NCI-H345 (cell line): ENCODE data around the gene DDX51.

Experiments used
- DNase-seq: peaks from one replicate; lab custom pipeline; 2025; lab: John Stamatoyannopoulos, UW

Gene DDX51, protein sequence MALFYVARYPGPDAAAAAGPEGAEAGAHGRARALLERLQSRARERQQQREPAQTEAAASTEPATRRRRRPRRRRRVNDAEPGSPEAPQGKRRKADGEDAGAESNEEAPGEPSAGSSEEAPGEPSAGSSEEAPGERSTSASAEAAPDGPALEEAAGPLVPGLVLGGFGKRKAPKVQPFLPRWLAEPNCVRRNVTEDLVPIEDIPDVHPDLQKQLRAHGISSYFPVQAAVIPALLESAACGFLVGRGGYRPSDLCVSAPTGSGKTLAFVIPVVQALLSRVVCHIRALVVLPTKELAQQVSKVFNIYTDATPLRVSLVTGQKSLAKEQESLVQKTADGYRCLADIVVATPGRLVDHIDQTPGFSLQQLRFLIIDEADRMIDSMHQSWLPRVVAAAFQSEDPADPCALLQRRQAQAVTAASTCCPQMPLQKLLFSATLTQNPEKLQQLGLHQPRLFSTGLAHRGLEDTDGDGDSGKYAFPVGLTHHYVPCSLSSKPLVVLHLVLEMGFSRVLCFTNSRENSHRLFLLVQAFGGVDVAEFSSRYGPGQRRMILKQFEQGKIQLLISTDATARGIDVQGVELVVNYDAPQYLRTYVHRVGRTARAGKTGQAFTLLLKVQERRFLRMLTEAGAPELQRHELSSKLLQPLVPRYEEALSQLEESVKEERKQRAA

DNA sequence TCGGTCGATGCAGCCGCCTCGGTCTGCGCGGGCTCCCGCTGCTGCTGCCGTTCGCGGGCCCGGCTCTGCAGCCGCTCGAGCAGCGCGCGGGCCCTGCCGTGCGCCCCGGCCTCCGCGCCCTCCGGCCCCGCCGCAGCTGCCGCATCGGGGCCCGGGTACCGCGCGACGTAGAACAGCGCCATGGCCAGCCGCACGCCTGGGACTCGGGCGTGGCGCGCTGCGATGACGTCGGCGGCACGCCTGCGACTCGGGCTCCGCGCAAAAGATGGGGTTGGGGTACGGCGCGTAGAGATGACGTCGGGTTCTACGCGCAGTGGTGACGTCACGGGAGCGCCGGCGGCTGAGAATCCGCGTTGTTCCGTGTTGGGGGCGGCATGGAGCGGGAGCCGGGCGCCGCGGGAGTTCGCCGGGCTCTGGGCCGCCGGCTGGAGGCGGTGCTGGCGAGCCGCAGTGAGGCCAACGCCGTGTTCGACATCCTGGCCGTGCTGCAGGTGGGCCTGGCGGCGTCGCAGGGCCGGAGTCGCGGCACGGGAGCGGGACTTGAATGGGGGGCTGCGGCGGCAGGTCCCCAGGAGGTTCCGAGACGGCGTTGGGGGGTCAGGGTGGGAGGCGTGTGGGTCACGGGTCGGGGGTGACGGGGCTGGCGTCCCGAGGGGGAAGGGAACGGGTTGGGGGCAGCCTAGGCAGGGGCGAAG is at the start of gene DDX51, which contains the start of gene NOC4L:
Gene DDX51 (minus strand): TSS at position 205 of the 695 bp plus-strand sequence. CDS start 23 bp downstream, at position 182.
Gene NOC4L (plus strand): TSS at position 343 of the 695 bp plus-strand sequence. CDS start 32 bp downstream, at position 375.
- DNase-seq, result peak; percentile 93

DNA sequence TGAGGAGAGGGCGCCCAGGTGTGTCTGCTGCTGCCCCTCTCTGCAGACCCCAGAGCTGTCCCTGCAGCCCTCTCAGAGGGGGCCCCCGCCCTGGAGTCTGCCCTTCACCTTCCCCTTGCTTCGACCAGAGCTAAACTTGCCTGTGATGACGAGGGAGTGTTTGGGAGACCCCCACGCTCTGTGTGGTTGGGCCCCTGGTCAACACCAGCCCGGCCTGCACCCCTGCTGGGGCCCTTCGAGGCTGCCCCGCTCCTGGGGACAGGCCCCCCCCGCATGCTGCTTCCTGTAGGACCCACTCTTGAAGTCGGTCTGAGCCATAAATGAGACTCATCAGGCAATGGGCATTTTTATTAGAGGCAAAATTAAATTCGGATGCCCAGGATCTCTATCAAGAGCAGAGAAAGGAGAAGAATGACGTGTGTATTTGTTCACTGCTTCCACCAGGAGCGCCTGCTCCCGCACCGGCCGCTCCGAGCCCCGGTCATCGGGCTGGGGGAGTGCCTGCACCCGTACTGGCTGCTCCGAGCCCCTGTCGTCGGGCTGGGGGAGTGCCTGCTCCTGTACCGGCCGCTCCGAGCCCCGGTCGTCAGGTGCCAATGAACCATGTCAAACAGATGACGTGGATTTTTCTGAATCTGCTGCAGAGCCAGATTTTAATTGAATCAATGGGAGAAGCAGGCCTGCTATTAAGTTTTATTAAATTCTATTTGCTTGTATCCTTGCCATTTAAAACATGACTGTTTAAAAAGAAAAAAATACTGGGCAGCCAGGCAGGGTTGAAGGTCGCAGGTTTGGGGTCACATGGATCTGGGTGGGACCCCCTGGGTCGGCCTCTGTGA is 47.8 kb upstream of the DDX51 start:
- no peak for DNase-seq

DNA sequence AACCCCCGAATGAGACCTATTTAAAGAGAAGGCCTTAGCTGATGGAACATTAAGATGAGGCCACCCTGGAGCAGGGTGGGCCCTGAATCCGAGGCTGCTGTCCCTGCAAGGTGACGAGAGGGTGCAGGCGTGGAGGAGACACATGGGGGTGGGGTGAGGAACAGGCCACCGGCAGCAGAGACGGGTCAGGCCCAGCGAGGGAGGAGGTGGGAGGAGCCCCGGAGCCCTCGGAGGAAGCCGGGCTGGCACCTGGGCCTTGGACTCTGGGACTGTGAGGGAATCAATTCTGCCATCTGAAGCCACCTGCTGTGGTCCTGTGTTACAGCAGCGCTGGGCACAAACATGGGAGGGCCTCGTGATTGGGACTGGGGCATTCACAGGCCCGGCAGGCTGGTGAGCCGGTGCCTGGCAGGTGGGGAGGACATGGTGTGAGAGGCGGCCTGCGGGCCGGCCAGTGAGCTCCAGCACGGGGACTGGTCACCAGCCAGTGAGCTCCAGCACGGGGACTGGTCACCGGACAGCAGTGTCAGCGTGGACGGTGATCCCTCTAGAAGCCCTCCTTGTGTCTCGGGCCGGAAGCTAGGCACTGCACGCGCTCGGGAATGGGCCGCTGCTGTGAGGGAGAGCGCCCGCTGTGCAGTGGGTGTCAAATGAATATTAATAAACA is 46.8 kb upstream of the DDX51 start:
- DNase-seq, result no peak

DNA sequence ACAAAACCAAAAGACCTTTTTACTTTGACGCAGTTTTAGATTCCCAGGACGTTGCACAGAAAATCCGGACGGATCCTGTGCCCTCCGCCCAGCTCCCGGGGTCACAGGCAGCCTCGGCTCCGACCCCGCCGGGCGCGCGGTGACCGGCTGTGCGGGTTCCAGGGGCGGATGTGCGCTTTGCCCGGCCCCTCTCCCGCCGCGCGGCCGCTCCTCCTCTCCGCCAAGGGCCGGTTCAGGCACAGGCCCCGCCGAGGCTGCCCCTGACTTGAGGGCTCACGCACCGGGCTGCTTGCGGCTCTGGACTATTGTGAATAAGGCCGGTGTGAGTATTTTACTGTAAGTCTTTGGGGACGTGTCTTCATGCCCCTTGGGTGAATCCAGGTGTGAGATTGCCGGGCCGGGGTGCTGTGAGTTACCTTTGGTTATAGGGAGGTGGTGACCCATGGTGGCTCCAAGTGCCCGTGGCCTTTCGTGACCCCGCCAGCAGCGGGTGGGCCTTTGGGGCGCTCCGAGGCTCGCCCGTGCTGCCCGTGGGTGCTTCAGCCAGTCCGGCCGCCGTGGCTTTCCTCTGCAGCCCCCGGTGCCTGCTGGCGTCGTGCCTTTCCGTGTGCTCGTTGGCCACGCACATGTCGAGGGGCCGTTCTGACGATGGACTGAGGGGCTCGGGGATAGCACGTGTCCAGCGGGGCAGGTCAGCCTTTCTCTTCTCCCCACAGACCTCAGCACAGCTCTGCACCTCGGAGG is 46.1 kb upstream of the DDX51 start:
- no peak for DNase-seq

DNA sequence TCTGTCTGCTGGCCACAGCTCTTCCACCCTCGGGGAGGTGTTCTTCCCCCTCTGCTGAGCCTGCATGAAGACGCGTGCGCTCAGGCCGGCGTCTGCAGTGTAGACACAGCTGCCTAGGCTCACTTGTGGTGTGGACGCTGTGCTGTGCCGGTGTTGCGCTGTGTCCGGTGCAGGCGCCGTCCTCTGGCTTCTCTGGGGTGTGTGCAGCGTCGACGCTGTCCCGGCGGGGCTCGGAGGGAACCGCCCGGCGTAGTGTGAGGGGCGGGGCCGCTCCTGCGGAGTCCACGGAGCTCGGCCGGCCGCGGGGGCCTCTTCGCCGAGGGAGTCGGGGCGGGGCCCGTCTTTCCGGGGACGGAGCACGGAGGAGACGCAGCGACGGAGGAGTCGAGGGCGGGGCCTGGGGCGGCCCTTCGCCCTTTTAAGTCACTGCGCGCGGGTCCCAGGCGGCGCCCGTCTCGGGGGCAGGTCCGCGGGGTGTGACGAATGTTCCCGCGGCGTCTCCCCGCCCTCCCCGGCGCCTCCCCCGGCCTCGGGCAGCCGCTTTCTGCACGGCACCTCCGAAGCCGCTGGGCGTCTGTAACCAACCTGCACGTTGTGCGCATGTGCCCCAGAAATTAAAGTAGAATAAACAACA is 45.4 kb upstream of the DDX51 start:
- peak; percentile 83 for DNase-seq

DNA sequence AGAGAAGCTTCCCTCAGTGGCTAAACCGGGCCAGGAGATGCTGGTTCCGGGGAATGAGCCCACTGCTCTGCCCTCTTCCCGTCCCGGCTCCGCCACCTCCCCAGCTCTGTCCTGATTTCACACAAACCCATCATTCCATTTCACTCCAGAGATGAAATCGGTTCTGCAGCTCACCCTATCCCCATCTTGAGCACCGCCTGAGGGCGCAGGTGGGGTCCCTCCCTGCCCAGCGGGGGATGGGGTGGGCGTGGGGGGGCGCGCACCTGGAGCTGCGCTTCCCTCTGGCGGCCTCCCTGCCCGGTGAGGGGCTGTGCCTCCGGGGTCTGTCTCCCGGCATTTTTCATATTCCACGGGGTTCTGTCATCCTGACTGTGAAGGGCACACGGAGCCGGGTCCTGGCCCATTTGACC is 44.8 kb upstream of the DDX51 start:
- no peak for DNase-seq

DNA sequence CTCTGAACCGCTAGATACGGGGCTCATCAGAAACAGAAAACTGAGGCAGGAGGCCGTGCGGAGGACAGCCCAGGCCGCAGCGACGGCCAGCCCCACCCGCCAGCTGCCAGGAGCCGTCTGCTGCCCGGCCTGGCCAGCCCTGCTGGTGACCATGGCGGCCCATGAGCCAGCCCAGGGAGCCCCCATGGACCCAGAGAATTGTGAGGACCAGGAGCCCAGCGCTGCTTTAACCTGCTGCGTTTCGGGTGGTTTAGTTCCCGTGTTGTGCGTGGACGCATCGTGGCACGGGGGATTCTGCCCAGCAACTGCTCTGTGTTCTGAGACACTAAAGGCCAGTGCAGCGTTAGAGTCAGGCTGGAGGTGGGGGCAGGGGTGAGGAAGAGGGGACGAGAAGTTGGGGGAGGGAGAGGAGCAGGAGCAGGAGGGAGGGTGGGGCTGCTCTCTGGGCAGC is 44.4 kb upstream of the DDX51 start:
- DNase-seq, result no peak

DNA sequence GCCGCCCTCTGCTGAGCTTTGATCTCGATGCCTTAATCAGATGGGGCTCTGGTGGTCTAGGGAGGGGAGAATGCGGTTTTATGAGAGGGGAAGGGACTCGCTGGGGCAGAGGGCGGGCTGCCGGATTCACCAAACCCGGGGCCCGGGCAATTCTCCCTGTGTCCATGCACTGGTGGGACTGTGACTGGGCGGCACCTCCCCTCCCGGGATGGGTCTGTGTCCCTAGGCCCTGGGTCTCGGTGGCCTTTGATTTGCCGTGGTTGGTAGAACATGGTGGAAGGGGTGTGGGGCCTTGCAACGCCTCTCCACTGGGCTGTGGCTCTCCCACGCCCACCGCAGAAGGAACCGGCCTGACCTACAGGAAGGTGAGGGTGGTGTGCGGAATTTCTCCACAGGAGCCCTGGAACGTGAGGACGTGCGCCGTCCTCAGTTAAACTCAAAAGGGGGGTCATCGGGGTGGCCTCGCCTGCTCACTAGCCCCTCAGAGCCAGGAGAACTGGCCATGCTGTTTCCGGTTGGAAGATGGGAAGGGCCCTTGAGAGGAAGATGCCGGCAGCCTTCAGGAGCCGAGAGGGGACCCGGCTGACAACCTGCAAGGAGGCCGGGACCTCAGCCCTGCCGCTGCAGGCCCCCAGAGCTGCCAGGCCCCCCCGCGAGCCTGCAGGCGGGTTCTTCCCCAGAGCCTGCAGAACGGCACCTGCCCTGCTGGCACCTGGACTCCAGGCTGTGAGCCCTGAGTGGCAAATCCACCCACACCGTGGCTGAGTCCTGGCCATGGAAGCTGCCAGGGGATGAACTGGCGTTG is 43.7 kb upstream of the DDX51 start:
- DNase-seq, result no peak

DNA sequence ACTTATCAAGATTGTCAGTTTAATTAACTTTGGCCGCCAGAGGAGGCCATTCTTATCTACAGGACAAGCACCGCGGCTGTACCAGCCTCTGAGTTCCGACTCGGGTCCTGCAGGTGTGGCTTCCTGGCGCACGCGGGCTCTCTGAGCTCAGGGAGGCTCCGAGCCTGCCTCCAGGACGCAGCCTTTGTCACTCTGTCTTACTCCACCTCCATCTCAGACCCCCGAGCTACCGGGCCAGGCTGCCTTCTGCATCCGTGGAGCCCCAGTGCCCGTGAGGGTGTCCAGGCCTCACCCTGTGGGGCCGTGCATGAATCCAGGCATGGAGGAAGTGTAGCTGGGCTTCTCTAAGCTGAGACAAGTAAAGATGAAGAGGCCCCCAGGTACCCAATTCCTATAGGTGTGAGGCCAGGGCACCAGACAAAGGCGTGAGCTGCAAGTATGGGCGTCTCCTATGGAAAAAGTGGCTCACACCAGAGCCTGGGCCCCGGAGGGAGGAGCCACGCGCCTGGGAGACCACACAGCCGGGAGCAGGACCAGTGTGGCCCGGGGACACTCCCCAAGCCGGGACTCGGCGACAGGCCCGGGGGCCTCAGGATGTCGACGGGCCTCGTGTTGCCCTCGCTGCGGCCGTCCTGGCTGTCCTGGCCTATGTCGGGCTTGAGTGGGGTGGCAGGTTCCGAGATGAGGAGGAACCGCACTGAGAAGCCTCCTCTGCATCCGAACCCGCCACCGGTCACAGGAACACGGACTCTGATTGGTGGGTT is 42.9 kb upstream of the DDX51 start:
- no peak for DNase-seq

DNA sequence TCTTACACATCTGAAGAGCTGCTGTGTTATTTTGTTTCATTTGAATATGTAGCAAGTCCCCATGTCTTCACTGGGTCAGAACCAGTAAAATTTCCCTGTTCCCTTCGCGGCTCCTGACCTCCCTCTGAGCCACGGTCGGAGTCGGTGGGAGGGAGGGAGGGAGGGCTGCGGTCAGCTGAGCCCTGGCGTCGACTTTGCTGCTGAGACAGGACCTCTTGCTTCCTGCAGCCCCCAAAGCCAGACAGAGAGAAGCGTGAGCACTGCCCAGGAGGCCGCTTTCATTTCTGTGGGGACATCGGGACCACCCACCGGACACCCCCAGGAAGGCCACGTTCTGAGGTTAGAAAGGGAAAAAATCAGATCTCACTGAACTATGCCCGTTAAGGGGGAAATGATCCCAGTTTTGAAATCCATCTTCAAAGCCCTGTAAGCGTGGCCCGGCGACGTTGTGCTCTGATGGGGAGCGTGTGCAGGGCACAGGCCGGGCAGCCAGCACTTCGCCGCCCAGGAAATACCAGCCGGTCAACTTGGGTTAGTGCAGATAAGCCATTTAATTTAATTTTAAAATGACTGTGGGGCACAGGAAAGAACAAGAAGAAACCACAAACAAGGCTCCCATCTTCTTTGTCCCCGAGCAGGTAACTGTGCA is 42.2 kb upstream of the DDX51 start:
- DNase-seq, result no peak

DNA sequence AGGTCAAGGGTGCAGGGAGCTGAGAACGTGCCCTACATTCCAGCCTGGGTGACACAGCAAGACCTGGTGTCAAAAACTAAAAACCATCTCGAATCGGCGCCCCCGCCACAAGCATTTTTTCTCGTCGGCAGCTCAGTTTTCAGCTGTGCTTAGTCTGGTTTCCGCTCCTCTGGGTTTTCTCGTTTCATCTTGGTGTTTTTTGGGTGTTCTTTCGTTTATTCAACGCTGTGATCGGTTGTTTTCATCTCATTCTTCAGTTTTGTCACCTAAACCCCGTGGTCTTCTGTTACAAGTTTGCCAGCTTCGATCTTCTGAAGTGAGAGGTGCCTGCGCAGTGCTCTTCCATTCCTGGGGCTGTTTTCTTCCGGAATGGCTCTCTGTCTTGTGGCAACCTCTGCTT is 41.6 kb upstream of the DDX51 start:
- no peak for DNase-seq

DNA sequence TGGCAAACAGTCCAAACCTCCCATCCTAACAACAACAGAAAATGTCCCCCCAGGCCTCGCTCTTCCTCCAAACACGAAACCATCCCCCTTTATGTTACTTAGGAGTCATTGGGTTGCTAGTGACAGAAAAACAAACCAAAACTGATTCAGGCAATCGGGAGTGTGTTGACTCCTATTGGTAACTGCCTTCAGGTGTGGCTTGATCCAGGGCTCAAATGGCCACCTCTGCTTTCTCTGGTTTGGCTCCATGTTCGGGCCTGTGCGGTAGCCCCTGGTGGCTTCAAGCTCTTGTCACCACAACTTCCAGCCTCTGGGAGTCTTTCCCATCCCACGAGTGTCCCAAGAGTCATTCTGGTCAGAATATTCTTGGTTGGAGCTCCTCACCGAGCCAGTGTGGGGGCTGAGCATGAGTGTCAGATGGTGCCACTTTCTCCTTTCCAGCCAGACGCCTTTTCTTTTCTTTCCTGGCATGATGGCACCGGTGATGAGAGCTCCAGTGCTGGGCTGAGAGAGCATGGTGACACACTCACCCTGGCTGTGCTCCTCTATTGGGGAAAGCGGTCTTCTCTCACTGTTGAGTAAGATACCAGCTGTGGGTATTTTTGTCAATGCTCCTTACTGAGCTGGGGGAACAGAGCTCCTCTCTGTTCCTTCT is 38.7 kb upstream of the DDX51 start:
- DNase-seq, result no peak

DNA sequence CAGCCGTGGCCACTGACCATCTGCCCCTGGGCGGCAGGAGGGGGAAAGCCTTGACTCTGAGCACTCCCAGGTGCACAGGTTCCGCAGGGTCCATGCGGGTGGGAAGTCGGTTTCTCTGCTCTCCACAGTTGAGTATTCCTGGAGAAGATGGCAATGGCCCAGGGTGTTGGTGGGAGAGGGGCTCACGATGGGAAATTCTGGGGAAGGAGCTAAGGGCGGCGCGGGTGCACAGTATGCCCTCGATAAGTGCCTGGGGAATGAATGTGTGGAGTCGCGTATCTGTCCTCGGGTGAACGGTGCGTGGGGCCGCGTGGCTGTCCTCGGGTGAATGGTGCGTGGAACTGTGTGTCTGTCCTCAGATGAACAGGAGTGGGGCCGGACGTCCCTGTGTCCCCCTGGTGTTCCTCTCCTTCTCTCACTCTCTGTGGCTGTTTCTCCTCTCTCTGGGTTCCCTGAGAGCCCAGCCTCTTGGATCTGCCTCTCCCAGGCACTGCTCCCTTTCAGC is 38.1 kb upstream of the DDX51 start:
- DNase-seq, result no peak

DNA sequence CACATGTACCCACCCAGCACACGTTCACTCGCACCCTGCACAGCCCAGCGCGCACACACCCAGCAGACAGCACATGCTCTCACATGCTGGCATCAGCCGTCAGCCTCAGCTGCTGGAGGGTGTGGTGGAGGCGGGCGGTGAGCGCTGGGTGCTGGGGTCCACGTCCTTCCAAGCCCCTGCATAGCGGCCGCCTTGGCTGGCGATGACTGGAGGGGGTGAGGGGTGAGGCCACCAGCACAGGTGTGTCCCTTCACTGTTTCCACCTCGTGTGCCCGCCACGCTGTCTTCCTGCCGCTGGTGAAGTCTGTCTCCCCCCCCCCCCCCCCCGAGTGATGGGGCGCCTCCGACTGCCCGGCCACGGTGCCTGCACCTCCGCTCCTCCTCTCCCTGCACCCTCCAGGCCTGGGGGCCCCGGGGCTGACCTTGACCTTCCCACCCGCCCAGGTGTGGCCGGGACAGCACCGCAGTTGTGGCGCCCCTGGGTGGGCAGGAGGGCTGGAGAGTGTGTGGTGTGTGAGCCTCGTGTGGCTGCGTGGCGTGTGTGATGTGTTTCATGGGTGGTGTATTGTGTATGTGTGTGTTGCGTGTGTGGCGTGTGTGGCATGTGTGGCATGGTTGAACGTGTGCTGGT is 37.6 kb upstream of the DDX51 start:
- no peak for DNase-seq

DNA sequence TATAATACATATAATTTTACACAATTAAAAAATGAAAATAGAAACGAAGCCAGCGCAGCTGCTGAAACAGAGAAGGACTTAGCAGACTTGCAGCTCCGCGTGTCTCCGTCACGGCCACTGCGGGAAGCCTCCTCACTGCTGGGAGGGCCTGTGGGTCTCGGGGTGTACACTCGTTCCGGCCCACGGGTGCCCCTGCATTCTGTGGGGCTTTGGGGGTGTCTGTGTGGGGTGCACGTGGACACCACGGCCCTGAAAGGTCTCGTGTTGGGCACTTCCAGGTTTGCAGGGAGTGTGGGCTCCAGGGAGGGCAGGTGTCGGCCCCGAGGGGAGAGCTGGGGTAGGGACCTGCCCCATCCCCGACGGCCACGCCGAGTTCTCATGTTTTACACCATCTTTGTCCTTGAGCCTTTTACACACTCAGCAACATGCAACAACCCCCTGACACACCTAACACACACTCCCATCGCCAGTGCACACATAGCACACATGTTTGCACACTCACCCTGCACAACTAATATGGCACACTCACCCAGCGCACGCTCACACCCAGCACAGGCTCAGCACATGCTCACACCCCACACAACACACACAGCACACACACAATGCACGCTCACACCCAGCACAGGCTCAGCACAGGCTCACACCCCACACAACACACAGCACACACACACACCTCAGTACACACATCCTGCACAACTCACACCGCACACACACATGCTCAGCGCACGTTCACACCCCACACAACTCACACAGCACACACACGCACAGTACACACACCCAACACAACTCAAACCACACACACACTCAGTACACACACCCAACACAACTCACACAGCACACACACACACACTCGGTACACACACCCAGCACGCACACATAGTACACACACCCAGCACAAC is 36.8 kb upstream of the DDX51 start:
- DNase-seq, result no peak
